Lung (tissue), 12 donors: ENCODE results near the gene DESI2. TPM values are rescaled to one million over a fixed set of nuclear protein-coding genes. Genes with fewer than 3 reads are reported as not detected.

Source experiments
- ATAC-seq: fragments of 200-7000 bp; cut with Tn5 transposase; one replicate; pipeline ENCODE4 v1.9.1; 2020; ENCODE audit warnings: moderate number of reproducible peaks; ENCODE audit not compliant: insufficient read depth, low FRiP score
- DNase-seq, 3 donors: peaks; one replicate each; pipeline ENCODE4 v3.0.0-alpha.2; 2013 to 2017
- H3K27ac ChIP-seq, 2 donors: one replicate each; pipeline ENCODE4 v1.5.1; 2013; ENCODE audit warnings: mild to moderate bottlenecking in 2 of 2, moderate library complexity in 2 of 2, control low read depth in 1 of 2, inconsistent platforms in 1 of 2, low read depth in 1 of 2, low read length in 1 of 2
- H3K27me3 ChIP-seq, 3 donors: one replicate each; pipeline ENCODE4 v1.5.1; 2013; ENCODE audit warnings: low read length in 2 of 3; ENCODE audit not compliant: control insufficient read depth in 3 of 3, insufficient read depth in 3 of 3
- H3K36me3 ChIP-seq, 4 donors: one replicate each; pipeline ENCODE4 v1.5.1; 2013; ENCODE audit warnings: low read length in 4 of 4, mild to moderate bottlenecking in 1 of 4, moderate library complexity in 1 of 4; ENCODE audit not compliant: control insufficient read depth in 4 of 4, insufficient read depth in 4 of 4
- H3K4me1 ChIP-seq, 5 donors: one replicate each; pipeline ENCODE4 v1.5.1; 2013; ENCODE audit warnings: low read length in 5 of 5, mild to moderate bottlenecking in 2 of 5, moderate library complexity in 1 of 5; ENCODE audit not compliant: control insufficient read depth in 5 of 5, insufficient read depth in 5 of 5
- H3K4me3 ChIP-seq: one replicate; pipeline ENCODE4 v1.5.1; 2013; ENCODE audit warnings: mild to moderate bottlenecking, control low read depth, moderate library complexity
- H3K9ac ChIP-seq, 2 donors: one replicate each; pipeline ENCODE4 v1.5.1; 2013; ENCODE audit warnings: low read length in 2 of 2, control low read depth in 1 of 2; ENCODE audit not compliant: insufficient read depth in 1 of 2
- H3K9me3 ChIP-seq, 4 donors: one replicate each; pipeline ENCODE4 v1.5.1; 2013; ENCODE audit warnings: low read length in 3 of 4, mild to moderate bottlenecking in 1 of 4, moderate library complexity in 1 of 4; ENCODE audit not compliant: control insufficient read depth in 4 of 4, insufficient read depth in 3 of 4
- WGBS, 2 donors: extraction: QIAGEN DNeasy Blood & Tissue Kit; methylation state at CpG; one replicate each; pipeline ENCODE4 v1.1.7; 2013; 5-methylcytosine and 5-hydroxymethylcytosine counted together
- polyA plus RNA-seq, 2 donors: library from polyadenylated mRNA; stranded (reverse); fragments of 200-250 nt; gene quantifications; one replicate each; pipeline ENCODE4 v1.2.1, GENCODE V29; 2013
- total RNA-seq, 2 donors: library from RNA; depleted of rRNA in 1 of 2; stranded (reverse); fragments of >200 nt in 1 of 2; gene quantifications; one replicate each; pipeline ENCODE4 v1.2.1, GENCODE V29; 2014 to 2021
- TF ChIP-seq, protein P1 (sequence below): IDR thresholded peaks from 2 replicates; pipeline ENCODE4 v1.5.1; 2012; ENCODE audit warnings: mild to moderate bottlenecking; ENCODE audit errors: control extremely low read depth, extremely low read depth
- donor health status: control.
- donor health status: control.
- donor health status: Bipolar disorder and iron deficiency.
- donor health status: healthy.
- donor health status: DM: yes; HTN: yes; CAD: no.

The DESI2 gene
- total and polyA plus RNA-seq, 4 donors, result 17.1 to 142 (median 35.0) TPM

- H3K9me3 ChIP-seq, result no peaks in the 10 kb centered on the region
- ATAC-seq (no peak), DNase-seq (no peak)
Measured at GRCh38 chr1:244642526-244642925, 10.4 kb upstream of the DESI2 start.

GRCh38 chr1:244642988-244643387 lies 9.9 kb upstream of the DESI2 start:
- Histone ChIP-seq H3K4me1 (no peaks in the 10 kb centered on the region), H3K27ac (no peak overlapping the region), H3K9ac (no peak overlapping the region), H3K4me3 (no peak overlapping the region), H3K36me3 (no peaks in the 10 kb centered on the region), H3K9me3 (no peaks in the 10 kb centered on the region), H3K27me3 (no peaks in the 10 kb centered on the region)
- WGBS, 2 donors, result 94 to 97% methylated on average over 14 of the region's 14 CpGs
- ATAC-seq, result no peak
- TF ChIP-seq, protein P1, sequence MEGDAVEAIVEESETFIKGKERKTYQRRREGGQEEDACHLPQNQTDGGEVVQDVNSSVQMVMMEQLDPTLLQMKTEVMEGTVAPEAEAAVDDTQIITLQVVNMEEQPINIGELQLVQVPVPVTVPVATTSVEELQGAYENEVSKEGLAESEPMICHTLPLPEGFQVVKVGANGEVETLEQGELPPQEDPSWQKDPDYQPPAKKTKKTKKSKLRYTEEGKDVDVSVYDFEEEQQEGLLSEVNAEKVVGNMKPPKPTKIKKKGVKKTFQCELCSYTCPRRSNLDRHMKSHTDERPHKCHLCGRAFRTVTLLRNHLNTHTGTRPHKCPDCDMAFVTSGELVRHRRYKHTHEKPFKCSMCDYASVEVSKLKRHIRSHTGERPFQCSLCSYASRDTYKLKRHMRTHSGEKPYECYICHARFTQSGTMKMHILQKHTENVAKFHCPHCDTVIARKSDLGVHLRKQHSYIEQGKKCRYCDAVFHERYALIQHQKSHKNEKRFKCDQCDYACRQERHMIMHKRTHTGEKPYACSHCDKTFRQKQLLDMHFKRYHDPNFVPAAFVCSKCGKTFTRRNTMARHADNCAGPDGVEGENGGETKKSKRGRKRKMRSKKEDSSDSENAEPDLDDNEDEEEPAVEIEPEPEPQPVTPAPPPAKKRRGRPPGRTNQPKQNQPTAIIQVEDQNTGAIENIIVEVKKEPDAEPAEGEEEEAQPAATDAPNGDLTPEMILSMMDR, result no peak
- DNase-seq, result no peak

More at GRCh38 chr1:244642526-244642925, 10.4 kb upstream of the DESI2 start:
- H3K4me3 ChIP-seq, result no peak overlapping the region
- H3K36me3 ChIP-seq, result no peaks in the 10 kb centered on the region
- H3K4me1 ChIP-seq, result no peaks in the 10 kb centered on the region
- WGBS, 2 donors, result 87 to 92% methylated on average over 16 of the region's 16 CpGs
- TF ChIP-seq, protein P1, result no peak
- no peak overlapping the region for H3K27ac ChIP-seq
- H3K9ac ChIP-seq, result no peak overlapping the region
- no peaks in the 10 kb centered on the region for H3K27me3 ChIP-seq

DNA sequence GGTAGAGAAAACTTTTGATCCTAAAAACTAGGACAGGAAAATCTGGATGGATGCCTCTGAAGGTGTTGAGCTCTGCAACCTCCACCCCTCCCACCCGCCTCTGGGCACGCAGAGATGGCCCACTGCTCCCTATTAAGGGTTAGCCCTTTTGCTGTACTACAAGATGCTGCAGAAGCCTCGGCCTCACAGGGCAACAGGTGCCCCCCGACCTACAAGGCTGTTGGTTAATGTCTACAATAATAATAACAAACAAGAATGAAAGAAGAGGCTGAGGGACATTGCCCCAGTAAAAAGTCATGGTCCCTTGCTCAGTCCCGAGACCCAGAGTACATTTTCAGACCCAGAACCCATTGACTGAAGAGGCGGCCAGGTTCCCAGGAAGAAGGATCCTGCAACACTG lies 7.5 kb upstream of the DESI2 start:
- DNase-seq (no peak), ATAC-seq (no peak)
- TF ChIP-seq, protein P1, result no peak
- Histone ChIP-seq H3K9ac (no peak overlapping the region), H3K4me1 (no peaks in the 10 kb centered on the region), H3K4me3 (no peak overlapping the region), H3K27me3 (no peaks in the 10 kb centered on the region), H3K9me3 (no peaks in the 10 kb centered on the region), H3K27ac (no peak overlapping the region), H3K36me3 (no peaks in the 10 kb centered on the region)
- WGBS, 2 donors, result 77 to 78% methylated on average over 6 of the region's 6 CpGs

- no peak for DNase-seq
- no peaks in the 10 kb centered on the region for H3K27me3 ChIP-seq
- no peaks in the 10 kb centered on the region for H3K9me3 ChIP-seq
- TF ChIP-seq, protein P1, result no peak
- no peaks in the 10 kb centered on the region for H3K4me1 ChIP-seq
- no peak overlapping the region for H3K9ac ChIP-seq
- WGBS, 2 donors, result 73 to 74% methylated on average over 6 of the region's 6 CpGs
- no peak overlapping the region for H3K27ac ChIP-seq
- no peak overlapping the region for H3K4me3 ChIP-seq
- H3K36me3 ChIP-seq, result no peaks in the 10 kb centered on the region
- ATAC-seq, result no peak
Measured at GRCh38 chr1:244645890-244646289, 7.0 kb upstream of the DESI2 start.
